ENCODE results near the gene CDK18. TPM values are rescaled to one million over a fixed set of nuclear protein-coding genes. Genes with fewer than 3 reads are reported as not detected.
"Not testable (repeated sequence)": the region's sequence is repeated elsewhere in the genome, so short reads cannot be mapped to it uniquely, and the experiment has no call there.

CDK18 gene
- polyA plus RNA-seq, 1 donor, result 52.6 TPM

DNA sequence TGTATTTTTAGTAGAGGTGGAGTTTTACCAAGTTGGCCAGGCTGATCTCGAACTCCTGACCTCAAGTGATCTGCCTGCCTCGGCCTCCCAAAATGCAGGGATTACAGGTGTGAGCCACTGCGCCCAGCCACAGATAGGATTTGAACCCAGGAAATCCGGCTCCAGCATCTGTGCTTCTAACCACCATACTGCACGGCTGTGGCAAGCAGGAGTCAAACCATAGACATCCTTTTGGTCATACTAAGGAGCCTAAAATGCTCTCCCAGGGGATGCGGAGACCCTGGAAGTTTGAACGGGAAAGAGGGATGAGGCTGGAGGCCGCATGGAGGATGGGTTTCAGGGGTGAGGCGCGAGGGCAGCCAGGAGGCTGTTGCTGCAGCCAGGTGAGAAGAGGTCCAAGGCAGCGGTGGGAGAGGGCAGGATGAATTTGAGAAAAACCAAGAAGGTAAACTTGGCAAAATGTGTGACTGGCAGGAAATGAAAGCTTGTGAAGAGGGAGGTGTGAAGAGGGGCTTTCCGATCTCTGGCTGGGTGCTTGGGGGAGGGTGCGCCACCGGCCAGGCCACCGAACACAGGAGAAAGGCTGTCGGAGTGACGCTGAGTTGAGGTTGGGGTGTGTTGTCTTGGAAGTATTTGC, 24.0 kb upstream of the CDK18 start:
- H3K27ac ChIP-seq (ENCODE audit: low read length), result no peak overlapping the region
- H3K36me3 ChIP-seq (ENCODE audit: control insufficient read depth, insufficient read depth, low read length), result no peaks in the 10 kb centered on the region
- 80% methylated on average over 1 of the region's 17 CpGs for WGBS (ENCODE audit: insufficient coverage, low lambda C conversion rate)
- no peak overlapping the region for H3K4me3 ChIP-seq (ENCODE audit: low read length)
- DNase-seq, result no peak
- H3K9me3 ChIP-seq (ENCODE audit: control insufficient read depth, low read depth, low read length), result no peaks in the 10 kb centered on the region
- H3K27me3 ChIP-seq (ENCODE audit: control insufficient read depth, insufficient read depth, low read length), result peaks cover 49% of the 10 kb centered on the region
- peaks cover 4% of the 10 kb centered on the region for H3K4me1 ChIP-seq (ENCODE audit: control insufficient read depth, insufficient read depth, low read length)

DNA sequence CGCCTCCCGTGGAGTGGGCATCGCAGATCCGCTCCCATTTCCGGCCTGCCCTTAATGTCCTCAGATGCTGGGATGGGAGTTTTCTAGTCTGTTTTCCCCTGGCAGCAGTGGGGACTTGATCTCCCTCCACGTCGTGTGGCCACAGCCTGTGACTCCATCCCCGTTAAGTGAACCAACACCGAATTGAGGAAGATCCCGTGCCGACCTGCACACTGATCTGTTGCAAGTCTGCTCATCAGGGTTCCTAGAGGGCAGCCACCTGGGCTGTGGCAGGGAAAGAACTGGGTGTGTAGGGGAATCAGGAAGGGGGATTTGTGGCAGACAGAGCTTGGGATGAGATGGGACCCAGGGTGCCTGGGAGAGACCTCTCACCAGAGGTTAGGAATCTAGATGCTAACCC, 23.3 kb upstream of the CDK18 start:
- Histone ChIP-seq H3K4me1 (ENCODE audit: control insufficient read depth, insufficient read depth, low read length) (peaks cover 9% of the 10 kb centered on the region), H3K27ac (ENCODE audit: low read length) (no peak overlapping the region), H3K9me3 (ENCODE audit: control insufficient read depth, low read depth, low read length) (no peaks in the 10 kb centered on the region), H3K36me3 (ENCODE audit: control insufficient read depth, insufficient read depth, low read length) (no peaks in the 10 kb centered on the region), H3K27me3 (ENCODE audit: control insufficient read depth, insufficient read depth, low read length) (peaks cover 49% of the 10 kb centered on the region), H3K4me3 (ENCODE audit: low read length) (no peak overlapping the region)
- DNase-seq, result no peak
- no CpG with 5 or more reads among the region's 11 CpGs for WGBS (ENCODE audit: insufficient coverage, low lambda C conversion rate)

DNA sequence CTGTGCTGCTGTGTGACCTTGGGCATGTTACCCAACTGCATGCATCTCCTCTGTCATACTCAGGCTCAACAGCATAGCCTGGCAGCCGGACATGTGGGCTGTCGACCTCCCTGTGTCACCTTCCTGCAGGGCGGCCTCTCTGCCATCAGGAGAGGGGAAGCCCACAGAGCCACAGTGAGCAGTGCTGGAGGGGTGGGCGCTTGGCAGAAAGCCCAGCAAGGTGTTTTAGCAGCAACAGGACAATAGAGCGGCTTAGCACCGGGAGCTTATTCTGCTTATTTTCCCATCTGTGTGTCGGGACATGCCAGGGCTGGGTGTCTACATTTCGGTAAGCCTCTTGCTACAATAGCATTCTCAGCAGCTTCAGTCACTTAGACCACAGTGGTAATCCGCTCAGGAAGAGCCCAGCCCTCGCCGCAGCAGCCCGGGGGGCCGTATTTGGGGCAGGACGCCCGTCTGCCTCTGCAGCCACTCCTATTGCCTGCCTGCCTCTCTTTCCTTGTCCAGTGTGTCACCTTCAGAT, 22.8 kb upstream of the CDK18 start:
- H3K9me3 ChIP-seq (ENCODE audit: control insufficient read depth, low read depth, low read length), result no peaks in the 10 kb centered on the region
- no peak overlapping the region for H3K27ac ChIP-seq (ENCODE audit: low read length)
- H3K27me3 ChIP-seq (ENCODE audit: control insufficient read depth, insufficient read depth, low read length), result peaks cover 49% of the 10 kb centered on the region
- peaks cover 9% of the 10 kb centered on the region for H3K4me1 ChIP-seq (ENCODE audit: control insufficient read depth, insufficient read depth, low read length)
- H3K4me3 ChIP-seq (ENCODE audit: low read length), result no peak overlapping the region
- no CpG with 5 or more reads among the region's 15 CpGs for WGBS (ENCODE audit: insufficient coverage, low lambda C conversion rate)
- no peaks in the 10 kb centered on the region for H3K36me3 ChIP-seq (ENCODE audit: control insufficient read depth, insufficient read depth, low read length)
- no peak for DNase-seq

DNA sequence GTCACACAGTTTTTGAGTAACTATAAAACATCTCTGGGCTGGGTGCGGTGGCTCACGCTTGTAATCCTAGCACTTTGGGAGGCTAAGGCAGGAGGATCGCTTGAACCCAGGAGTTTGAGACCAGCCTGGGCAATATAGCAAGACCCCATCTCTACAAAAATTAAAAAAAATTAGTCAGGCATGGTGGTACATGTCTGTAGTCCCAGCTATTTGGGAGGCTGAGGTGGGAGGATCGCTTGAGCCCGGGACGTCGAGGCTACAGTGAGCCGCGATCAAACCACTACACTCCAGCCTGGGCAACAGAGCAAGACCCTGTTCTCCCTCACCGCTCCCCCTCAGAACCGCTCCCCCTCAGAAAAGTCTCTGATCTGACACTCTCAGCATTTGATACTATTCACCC, 21.9 kb upstream of the CDK18 start:
- H3K9me3 ChIP-seq (ENCODE audit: control insufficient read depth, low read depth, low read length); H3K4me1 ChIP-seq (ENCODE audit: control insufficient read depth, insufficient read depth, low read length); DNase-seq; H3K36me3 ChIP-seq (ENCODE audit: control insufficient read depth, insufficient read depth, low read length); H3K4me3 ChIP-seq (ENCODE audit: low read length); H3K27ac ChIP-seq (ENCODE audit: low read length): not testable (repeated sequence)
- no CpG with 5 or more reads among the region's 11 CpGs for WGBS (ENCODE audit: insufficient coverage, low lambda C conversion rate)
- peaks cover 49% of the 10 kb centered on the region for H3K27me3 ChIP-seq (ENCODE audit: control insufficient read depth, insufficient read depth, low read length)

DNA sequence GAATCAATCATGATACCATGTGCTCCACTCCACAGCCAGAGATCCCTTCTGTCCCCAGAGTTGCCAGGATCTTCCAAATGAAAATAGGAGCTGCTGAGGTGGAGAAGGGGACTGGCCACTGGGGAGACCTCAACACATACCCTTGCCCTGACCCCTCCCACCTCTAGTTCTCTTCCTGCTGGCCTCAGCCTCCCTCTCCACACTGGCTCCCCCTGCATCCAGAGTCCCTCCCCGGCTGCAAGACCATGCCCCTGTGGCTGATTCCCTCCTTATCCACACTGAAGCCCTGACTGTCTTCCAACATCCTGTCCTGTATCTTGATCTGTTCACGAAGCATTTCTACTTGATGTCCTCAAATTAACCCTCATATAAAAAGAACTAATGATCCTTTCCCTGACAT, 21.1 kb upstream of the CDK18 start:
- H3K4me1 ChIP-seq (ENCODE audit: control insufficient read depth, insufficient read depth, low read length), result peaks cover 9% of the 10 kb centered on the region
- no CpG with 5 or more reads among the region's 2 CpGs for WGBS (ENCODE audit: insufficient coverage, low lambda C conversion rate)
- H3K36me3 ChIP-seq (ENCODE audit: control insufficient read depth, insufficient read depth, low read length), result no peaks in the 10 kb centered on the region
- peaks cover 49% of the 10 kb centered on the region for H3K27me3 ChIP-seq (ENCODE audit: control insufficient read depth, insufficient read depth, low read length)
- no peaks in the 10 kb centered on the region for H3K9me3 ChIP-seq (ENCODE audit: control insufficient read depth, low read depth, low read length)
- no peak overlapping the region for H3K27ac ChIP-seq (ENCODE audit: low read length)
- no peak overlapping the region for H3K4me3 ChIP-seq (ENCODE audit: low read length)
- no peak for DNase-seq

DNA sequence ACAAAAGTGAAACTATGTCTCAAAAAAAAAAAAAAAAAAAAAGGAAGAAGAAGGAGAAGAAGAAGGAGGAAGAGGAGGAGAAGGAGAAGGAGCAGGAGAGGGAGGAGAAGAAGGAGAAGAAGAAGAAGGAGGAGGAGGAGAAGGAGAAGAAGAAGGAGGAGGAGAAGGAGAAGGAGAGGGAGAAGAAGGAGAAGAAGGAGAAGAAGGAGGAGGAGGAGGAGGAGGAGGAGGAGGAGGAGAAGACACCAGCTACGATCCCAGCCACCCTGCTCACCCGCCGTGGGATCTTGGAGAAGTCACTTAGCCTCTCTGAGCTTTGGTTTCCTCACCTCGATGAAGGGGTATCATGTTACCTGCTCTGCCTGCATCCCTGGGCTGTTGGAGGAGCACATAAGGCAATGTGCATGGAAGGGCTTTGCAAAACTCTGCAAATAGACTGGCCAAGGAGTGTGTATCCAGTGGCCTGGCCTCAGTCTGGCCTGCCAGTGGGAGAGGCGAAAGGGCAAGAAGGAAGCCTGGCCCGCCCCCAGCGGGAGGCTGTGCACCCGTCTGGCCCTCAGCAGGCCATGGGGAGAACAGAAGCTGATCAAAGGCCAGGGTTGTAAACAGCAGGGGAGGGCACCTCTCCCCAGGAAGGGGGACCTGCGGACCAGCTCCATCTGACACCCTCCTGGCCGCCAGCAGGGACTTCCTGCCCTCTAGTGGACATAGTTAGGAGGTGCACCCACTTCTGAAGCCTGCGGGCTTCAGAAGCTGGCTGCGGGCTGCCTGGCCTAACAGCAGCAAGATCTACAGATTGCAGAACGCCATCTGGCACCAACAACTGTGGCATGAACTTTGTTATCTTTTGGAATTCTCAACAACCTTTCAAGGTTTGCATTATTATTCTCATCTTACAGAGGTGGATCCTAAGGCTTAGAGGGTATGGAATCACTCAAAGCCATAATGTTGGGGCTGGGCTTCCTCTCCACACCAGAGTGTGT, 19.2 kb upstream of the CDK18 start:
- Histone ChIP-seq H3K36me3 (ENCODE audit: control insufficient read depth, insufficient read depth, low read length) (no peaks in the 10 kb centered on the region), H3K4me1 (ENCODE audit: control insufficient read depth, insufficient read depth, low read length) (peaks cover 9% of the 10 kb centered on the region), H3K27ac (ENCODE audit: low read length) (no peak overlapping the region), H3K9me3 (ENCODE audit: control insufficient read depth, low read depth, low read length) (no peaks in the 10 kb centered on the region), H3K27me3 (ENCODE audit: control insufficient read depth, insufficient read depth, low read length) (peaks cover 41% of the 10 kb centered on the region), H3K4me3 (ENCODE audit: low read length) (no peak overlapping the region)
- WGBS (ENCODE audit: insufficient coverage, low lambda C conversion rate), result no CpG with 5 or more reads among the region's 13 CpGs
- peak; percentile 86 to 87 for DNase-seq

DNA sequence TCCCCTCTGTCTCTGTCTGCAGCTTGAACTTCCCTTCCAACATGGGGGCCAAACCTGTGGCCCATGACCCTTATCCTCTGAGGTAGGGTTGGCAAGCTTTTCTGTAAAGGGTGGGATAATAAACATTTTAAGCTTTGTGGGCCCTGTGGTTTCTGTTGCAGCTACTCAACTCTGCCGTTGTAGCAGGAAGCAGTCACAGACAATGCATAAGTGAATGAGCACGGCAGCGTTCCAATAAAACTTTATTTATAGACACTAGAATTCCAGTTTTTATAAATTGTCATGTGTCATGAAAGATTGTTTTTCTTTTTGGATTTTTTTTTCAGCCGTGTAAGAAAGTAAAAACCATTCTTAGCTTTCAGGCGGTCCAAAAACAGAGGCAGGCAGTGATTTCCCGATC, 18.2 kb upstream of the CDK18 start:
- H3K36me3 ChIP-seq (ENCODE audit: control insufficient read depth, insufficient read depth, low read length), result no peaks in the 10 kb centered on the region
- no peak overlapping the region for H3K4me3 ChIP-seq (ENCODE audit: low read length)
- peaks cover 9% of the 10 kb centered on the region for H3K4me1 ChIP-seq (ENCODE audit: control insufficient read depth, insufficient read depth, low read length)
- no peak overlapping the region for H3K27ac ChIP-seq (ENCODE audit: low read length)
- H3K9me3 ChIP-seq (ENCODE audit: control insufficient read depth, low read depth, low read length), result no peaks in the 10 kb centered on the region
- peaks cover 33% of the 10 kb centered on the region for H3K27me3 ChIP-seq (ENCODE audit: control insufficient read depth, insufficient read depth, low read length)
- 100% methylated on average over 1 of the region's 6 CpGs for WGBS (ENCODE audit: insufficient coverage, low lambda C conversion rate)
- no peak for DNase-seq

DNA sequence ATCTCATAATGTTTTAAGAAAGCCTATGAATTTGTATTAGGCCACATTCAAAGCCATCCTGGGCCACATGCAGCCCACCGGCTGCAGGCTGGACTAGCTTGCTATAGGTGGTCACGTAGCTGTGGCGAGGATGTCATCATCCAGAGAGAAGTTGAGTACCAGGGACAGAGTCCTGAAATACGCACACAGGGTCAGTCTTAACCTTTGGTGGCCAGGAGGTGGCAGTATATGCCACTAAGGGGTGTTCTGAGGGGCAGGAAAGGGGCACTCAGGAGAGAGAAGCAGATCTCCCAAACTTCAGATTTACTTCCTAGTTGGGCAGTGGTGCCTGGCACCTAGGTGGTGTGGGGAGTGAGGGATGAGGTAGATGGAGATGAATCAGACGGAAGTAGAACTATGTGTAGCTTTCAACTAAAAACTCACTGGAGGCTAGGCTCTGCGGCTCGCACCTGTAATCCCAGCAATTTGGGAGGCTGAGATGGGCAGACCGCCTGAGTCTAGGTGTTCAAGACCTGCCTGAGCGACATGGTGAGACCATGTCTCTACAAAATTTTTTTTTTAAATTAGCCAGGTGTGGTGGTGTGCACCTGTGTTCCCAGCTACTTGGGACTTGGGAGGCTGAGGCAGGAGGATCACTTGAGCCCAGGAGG, 16.3 kb upstream of the CDK18 start:
- H3K9me3 ChIP-seq (ENCODE audit: control insufficient read depth, low read depth, low read length), result no peaks in the 10 kb centered on the region
- peak; percentile 48 to 54 for DNase-seq
- H3K27ac ChIP-seq (ENCODE audit: low read length), result no peak overlapping the region
- H3K4me3 ChIP-seq (ENCODE audit: low read length), result no peak overlapping the region
- H3K27me3 ChIP-seq (ENCODE audit: control insufficient read depth, insufficient read depth, low read length), result peaks cover 14% of the 10 kb centered on the region
- H3K4me1 ChIP-seq (ENCODE audit: control insufficient read depth, insufficient read depth, low read length), result peaks cover 22% of the 10 kb centered on the region
- H3K36me3 ChIP-seq (ENCODE audit: control insufficient read depth, insufficient read depth, low read length), result no peaks in the 10 kb centered on the region
- no CpG with 5 or more reads among the region's 9 CpGs for WGBS (ENCODE audit: insufficient coverage, low lambda C conversion rate)

DNA sequence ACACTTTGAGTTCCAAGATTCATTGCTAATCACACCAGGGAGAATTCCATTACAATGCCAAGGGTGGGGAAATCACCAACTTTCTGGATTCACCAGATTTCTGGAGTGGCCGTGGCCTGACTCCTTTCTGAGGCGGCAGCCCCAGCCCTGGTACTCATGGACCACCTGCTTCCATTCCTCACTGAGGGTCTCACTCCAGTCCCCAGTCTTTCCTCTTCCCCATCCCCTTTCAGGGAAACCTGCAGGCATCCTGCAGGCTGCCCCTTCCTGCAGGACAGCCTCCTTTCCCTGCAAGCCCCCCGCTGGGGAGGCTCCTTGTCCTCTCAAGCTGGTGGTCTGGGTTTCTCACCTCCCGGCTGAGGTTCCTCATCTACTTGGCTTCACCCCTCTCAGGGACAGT, 12.7 kb upstream of the CDK18 start:
- WGBS (ENCODE audit: insufficient coverage, low lambda C conversion rate), result 43% methylated on average over 1 of the region's 4 CpGs

DNA sequence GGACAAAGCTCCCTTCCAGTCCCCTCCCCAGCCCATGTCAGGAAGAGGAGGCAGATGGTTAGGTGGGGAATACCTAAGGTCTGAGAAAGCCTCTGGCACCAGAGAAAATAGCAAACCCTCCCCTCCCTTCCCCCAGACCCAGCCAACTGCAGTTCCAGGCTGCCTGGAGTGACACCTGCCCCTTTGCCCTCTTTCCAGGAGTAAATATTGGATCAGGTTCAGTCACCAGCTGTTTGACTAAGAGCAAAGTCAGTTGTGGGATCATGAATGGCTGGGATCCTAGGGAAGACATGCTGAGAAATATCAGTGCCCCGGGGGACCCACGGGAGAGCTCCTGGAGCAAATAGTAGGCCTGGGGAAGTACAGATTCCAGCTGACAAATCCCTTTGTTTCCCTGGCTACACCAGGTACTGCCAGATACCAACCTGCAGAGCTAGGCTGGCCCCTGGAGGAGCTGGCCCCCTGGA, 12.2 kb upstream of the CDK18 start:
- DNase-seq, result peak in 1 of 2 donors; percentile 60

More for the DNA sequence above, 12.7 kb upstream of the CDK18 start:
- Histone ChIP-seq H3K9me3 (ENCODE audit: control insufficient read depth, low read depth, low read length) (no peaks in the 10 kb centered on the region), H3K4me1 (ENCODE audit: control insufficient read depth, insufficient read depth, low read length) (peaks cover 29% of the 10 kb centered on the region), H3K4me3 (ENCODE audit: low read length) (no peak overlapping the region), H3K36me3 (ENCODE audit: control insufficient read depth, insufficient read depth, low read length) (no peaks in the 10 kb centered on the region), H3K27me3 (ENCODE audit: control insufficient read depth, insufficient read depth, low read length) (no peaks in the 10 kb centered on the region), H3K27ac (ENCODE audit: low read length) (no peak overlapping the region)
- DNase-seq, result no peak

More for the DNA sequence above, 12.2 kb upstream of the CDK18 start:
- no peak overlapping the region for H3K4me3 ChIP-seq (ENCODE audit: low read length)
- no peaks in the 10 kb centered on the region for H3K27me3 ChIP-seq (ENCODE audit: control insufficient read depth, insufficient read depth, low read length)
- peaks cover 29% of the 10 kb centered on the region for H3K4me1 ChIP-seq (ENCODE audit: control insufficient read depth, insufficient read depth, low read length)
- H3K36me3 ChIP-seq (ENCODE audit: control insufficient read depth, insufficient read depth, low read length), result no peaks in the 10 kb centered on the region
- no CpG with 5 or more reads among the region's 2 CpGs for WGBS (ENCODE audit: insufficient coverage, low lambda C conversion rate)
- H3K9me3 ChIP-seq (ENCODE audit: control insufficient read depth, low read depth, low read length), result no peaks in the 10 kb centered on the region
- H3K27ac ChIP-seq (ENCODE audit: low read length), result peak overlapping the region; percentile 32
